Esophagus squamous epithelium (tissue), 5 donors: ENCODE measurements around the gene NFIL3. TPM values are rescaled to one million over a fixed set of nuclear protein-coding genes. Genes with fewer than 3 reads are reported as not detected.

ENCODE experiments used
- DNase-seq: peaks from one replicate; lab custom pipeline; 2025; lab: John Stamatoyannopoulos, UW
- H3K27ac ChIP-seq, 4 donors: fragments of 200-600 bp; sonication (generic); one replicate each; pipeline ENCODE4 v1.5.1; 2016 to 2019; ENCODE audit warnings: mild to moderate bottlenecking in 1 of 4
- H3K27me3 ChIP-seq, 4 donors: fragments of 200-600 bp; sonication (generic); 1 replicate in 3 of 4; 2 replicates in 1 of 4; pipeline versions ENCODE4 v1.5.1 to v1.6.0; 2017 to 2021; ENCODE audit warnings: antibody characterized with exemption in 1 of 4
- H3K36me3 ChIP-seq, 3 donors: fragments of 200-600 bp; sonication (generic); one replicate each; pipeline ENCODE4 v1.5.1; 2016 to 2019
- H3K4me1 ChIP-seq, 3 donors: fragments of 200-600 bp; sonication (generic); one replicate each; pipeline ENCODE4 v1.5.1; 2017 to 2019
- H3K4me3 ChIP-seq, 4 donors: fragments of 200-600 bp; sonication (generic); 1 replicate in 3 of 4; 2 replicates in 1 of 4; pipeline ENCODE4 v1.5.1; 2016 to 2019; ENCODE audit warnings: mild to moderate bottlenecking in 2 of 4, moderate library complexity in 1 of 4
- H3K9me3 ChIP-seq, 3 donors: fragments of 200-600 bp; sonication (generic); one replicate each; pipeline ENCODE4 v1.5.1; 2016 to 2019
- POLR2A ChIP-seq, 4 donors: fragments of 450-650 bp; IDR thresholded peaks; one replicate each; pipeline ENCODE4 v1.6.1; 2017; ENCODE audit warnings: antibody characterized with exemption in 4 of 4, mild to moderate bottlenecking in 4 of 4, moderate library complexity in 3 of 4
- WGBS, 2 donors: methylation state at CpG; one replicate each; pipeline ENCODE4 v1.1.5; 2018; 5-methylcytosine and 5-hydroxymethylcytosine counted together
- intact Hi-C: fragments of 100-400 bp; cut with DNase I; formaldehyde crosslinking; loops from one replicate; pipeline ENCODE4 v1.15.0; 2022
- total RNA-seq, 4 donors: library from RNA; depleted of rRNA; stranded (reverse); fragments of >200 nt; gene quantifications; one replicate each; pipeline ENCODE4 v1.1.0, GENCODE V29; 2016
- TF ChIP-seq, protein P1 (sequence below), 6 experiments: fragments of 450-650 bp in 4 of 6; fragments of 200-600 bp in 2 of 6; sonication (generic) in 2 of 6; IDR thresholded peaks; one replicate each; pipeline ENCODE4 v1.5.1; 2016 to 2019; ENCODE audit warnings: antibody characterized with exemption in 6 of 6, mild to moderate bottlenecking in 4 of 6, moderate library complexity in 4 of 6
- donor health status: DM: yes; HTN: yes; CAD: no.

The NFIL3 gene
- total RNA-seq, 4 donors from 2014 or later = 5.6 to 21.2 (median 16.3) TPM

DNA sequence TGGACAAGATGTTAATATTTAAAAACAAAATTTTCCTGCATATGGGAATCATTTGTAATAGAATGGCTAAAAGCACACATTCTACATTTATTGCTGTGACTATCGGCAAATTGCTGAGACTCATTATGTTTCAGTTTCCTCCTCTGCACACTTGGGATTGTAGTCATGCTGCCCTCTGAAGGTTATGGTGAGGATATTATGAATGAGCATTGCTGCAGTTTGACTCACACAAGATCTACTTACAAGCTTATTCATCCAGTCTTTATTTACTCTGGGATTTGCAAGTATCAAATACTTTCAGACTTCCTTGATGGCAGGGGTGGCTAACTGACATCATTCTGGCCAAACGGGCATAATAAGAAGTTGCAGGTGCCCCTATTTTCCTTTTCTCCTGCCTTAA, 9.5 kb upstream of the NFIL3 start:
- peaks cover 0 to 23% (median 7%) of the 10 kb centered on the region in 3 donors for H3K4me1 ChIP-seq
- no peak overlapping the region for H3K27ac ChIP-seq
- H3K27me3 ChIP-seq = peaks cover 0 to 25% (median 0%) of the 10 kb centered on the region in 4 donors
- no peak overlapping the region for H3K4me3 ChIP-seq
- 0 to 12% methylated on average over 2 of the region's 2 CpGs for WGBS, 2 donors
- H3K36me3 ChIP-seq = no peaks in the 10 kb centered on the region
- H3K9me3 ChIP-seq = no peaks in the 10 kb centered on the region
- intact Hi-C loops = loop anchor here (5.0 to 10.0 kb wide), 2 partner anchors 398 to 521 kb away; no protein-coding TSS in a partner anchor
- no peak for DNase-seq
- no peak for TF ChIP-seq POLR2A (IDR thresholded peaks at IDR 0.05)
- TF ChIP-seq, protein P1, sequence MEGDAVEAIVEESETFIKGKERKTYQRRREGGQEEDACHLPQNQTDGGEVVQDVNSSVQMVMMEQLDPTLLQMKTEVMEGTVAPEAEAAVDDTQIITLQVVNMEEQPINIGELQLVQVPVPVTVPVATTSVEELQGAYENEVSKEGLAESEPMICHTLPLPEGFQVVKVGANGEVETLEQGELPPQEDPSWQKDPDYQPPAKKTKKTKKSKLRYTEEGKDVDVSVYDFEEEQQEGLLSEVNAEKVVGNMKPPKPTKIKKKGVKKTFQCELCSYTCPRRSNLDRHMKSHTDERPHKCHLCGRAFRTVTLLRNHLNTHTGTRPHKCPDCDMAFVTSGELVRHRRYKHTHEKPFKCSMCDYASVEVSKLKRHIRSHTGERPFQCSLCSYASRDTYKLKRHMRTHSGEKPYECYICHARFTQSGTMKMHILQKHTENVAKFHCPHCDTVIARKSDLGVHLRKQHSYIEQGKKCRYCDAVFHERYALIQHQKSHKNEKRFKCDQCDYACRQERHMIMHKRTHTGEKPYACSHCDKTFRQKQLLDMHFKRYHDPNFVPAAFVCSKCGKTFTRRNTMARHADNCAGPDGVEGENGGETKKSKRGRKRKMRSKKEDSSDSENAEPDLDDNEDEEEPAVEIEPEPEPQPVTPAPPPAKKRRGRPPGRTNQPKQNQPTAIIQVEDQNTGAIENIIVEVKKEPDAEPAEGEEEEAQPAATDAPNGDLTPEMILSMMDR (IDR thresholded peaks at IDR 0.05) = peak; percentile 23 to 63 (median 48)

DNA sequence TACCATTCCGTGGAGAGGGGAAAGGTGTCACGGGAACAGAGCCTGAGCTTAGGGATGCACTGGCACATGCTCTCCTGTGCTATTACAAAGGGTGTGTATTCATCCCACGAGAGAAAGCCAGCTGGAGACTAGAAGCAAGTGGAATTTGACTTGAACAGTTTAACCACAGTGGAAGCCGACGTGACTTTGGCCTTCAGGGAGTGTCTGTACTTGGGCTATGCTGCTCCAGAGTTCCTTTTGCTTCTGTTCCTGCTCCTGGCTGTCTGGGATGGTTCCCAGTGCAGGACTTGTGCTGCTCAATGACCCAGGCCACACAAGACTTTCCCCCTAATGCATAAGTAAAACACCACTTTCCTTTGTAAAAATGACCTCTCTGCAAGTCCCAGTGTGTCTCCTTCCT, 7.9 kb upstream of the NFIL3 start:
- no peaks in the 10 kb centered on the region for H3K36me3 ChIP-seq
- no peak for DNase-seq
- TF ChIP-seq POLR2A (IDR thresholded peaks at IDR 0.05) = no peak
- TF ChIP-seq, protein P1 (IDR thresholded peaks at IDR 0.05) = no peak
- no peak overlapping the region for H3K4me3 ChIP-seq
- H3K27ac ChIP-seq = no peak overlapping the region
- H3K4me1 ChIP-seq = peaks cover 0 to 37% (median 14%) of the 10 kb centered on the region in 3 donors
- intact Hi-C loops = loop anchor here (5.0 to 10.0 kb wide), 2 partner anchors 397 to 519 kb away; no protein-coding TSS in a partner anchor
- WGBS, 2 donors = 74 to 87% methylated on average over 5 of the region's 5 CpGs
- peaks cover 0 to 17% (median 0%) of the 10 kb centered on the region in 4 donors for H3K27me3 ChIP-seq
- no peaks in the 10 kb centered on the region for H3K9me3 ChIP-seq

DNA sequence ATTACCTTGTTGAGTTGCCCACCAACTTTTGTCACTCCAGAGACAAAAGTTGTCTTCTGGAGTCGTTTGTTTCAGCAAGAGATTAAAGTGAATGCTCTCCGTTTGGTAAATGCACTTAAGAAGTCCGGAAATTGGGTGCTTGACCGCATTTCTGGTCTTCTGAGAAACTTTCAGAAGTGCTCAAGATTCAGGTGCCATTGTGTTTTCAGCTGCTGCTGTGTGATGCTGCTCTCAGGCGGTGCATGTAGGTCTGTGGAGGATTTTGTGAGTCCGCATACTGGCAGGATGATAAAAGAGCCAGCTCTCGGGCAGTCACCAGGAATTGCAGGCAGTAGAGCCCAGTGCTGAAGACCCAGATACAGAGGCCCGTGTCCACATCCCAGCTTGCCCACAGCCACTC, 5.9 kb upstream of the NFIL3 start:
- 87 to 90% methylated on average over 7 to 8 of the region's 8 CpGs for WGBS, 2 donors
- Histone ChIP-seq H3K9me3 (no peaks in the 10 kb centered on the region), H3K27me3 (peaks cover 0 to 5% (median 0%) of the 10 kb centered on the region in 4 donors), H3K4me1 (peaks cover 6 to 56% (median 19%) of the 10 kb centered on the region in 3 donors), H3K4me3 (no peak overlapping the region), H3K27ac (peak overlapping the region in 2 of 4 donors; percentile 57 to 59), H3K36me3 (no peaks in the 10 kb centered on the region)
- intact Hi-C loops = loop anchor here (5.0 kb wide), 1 partner anchor 232 kb away; no protein-coding TSS in a partner anchor
- no peak for DNase-seq
- TF ChIP-seq POLR2A (IDR thresholded peaks at IDR 0.05) = no peak
- TF ChIP-seq, protein P1 (IDR thresholded peaks at IDR 0.05) = no peak

DNA sequence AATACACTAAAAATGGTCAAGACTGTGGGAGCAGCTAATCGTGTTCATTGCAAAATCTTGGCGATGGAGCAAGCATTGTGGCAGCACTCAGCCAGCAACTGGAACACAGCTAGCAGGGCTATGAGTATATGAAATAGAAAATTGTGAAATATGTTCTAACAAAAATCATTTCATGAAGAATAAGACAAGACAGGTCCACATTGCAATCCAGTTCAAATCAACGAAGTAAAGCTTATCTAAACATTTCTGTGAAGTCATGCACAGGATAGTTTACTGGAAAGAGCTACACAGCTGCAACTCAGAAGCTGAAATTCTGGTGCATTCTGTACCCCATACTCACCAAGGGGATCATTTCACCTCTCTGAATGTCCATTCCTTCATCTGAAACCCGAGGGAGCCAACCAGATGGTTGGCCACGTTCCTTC, 5.3 kb upstream of the NFIL3 start:
- peaks cover 6 to 59% (median 19%) of the 10 kb centered on the region in 3 donors for H3K4me1 ChIP-seq
- H3K9me3 ChIP-seq = no peaks in the 10 kb centered on the region
- no peak overlapping the region for H3K4me3 ChIP-seq
- 28 to 50% methylated on average over 4 to 5 of the region's 5 CpGs for WGBS, 2 donors
- peaks cover 0 to under 1% (median 0%) of the 10 kb centered on the region in 4 donors for H3K27me3 ChIP-seq
- no peak for DNase-seq
- peak overlapping the region in 3 of 4 donors; percentile 43 to 65 (median 57) for H3K27ac ChIP-seq
- intact Hi-C loops = loop anchor here (5.0 kb wide), 1 partner anchor 232 kb away; no protein-coding TSS in a partner anchor
- no peaks in the 10 kb centered on the region for H3K36me3 ChIP-seq
- TF ChIP-seq, protein P1 (IDR thresholded peaks at IDR 0.05) = no peak
- no peak for TF ChIP-seq POLR2A (IDR thresholded peaks at IDR 0.05)

DNA sequence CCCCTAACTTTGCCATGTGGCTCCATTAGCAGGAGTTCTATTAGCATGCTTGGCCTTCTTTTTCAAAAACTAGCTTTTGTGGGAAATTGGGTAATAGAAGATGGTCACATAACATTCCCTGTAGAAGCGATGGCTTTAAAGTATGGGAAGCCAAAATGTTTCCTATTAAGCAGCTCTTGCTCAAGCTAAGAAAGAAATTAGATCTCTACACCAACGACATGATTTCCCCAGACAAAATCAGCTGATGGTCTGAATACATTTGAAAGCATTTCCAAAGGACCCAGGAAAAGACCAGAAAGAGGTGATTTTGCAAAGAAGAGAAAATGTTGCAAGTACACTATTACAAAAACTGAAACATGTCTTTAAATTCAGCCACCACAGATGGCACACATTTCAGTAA, 4.8 kb upstream of the NFIL3 start:
- Histone ChIP-seq H3K4me3 (no peak overlapping the region), H3K9me3 (no peaks in the 10 kb centered on the region), H3K36me3 (no peaks in the 10 kb centered on the region), H3K4me1 (peaks cover 6 to 56% (median 19%) of the 10 kb centered on the region in 3 donors), H3K27ac (peak overlapping the region; percentile 43 to 65 (median 54)), H3K27me3 (no peaks in the 10 kb centered on the region)
- no peak for DNase-seq
- intact Hi-C loops = loop anchor here (5.0 kb wide), 1 partner anchor 231 kb away; no protein-coding TSS in a partner anchor
- WGBS, 2 donors = 64 to 66% methylated on average over 2 of the region's 2 CpGs
- TF ChIP-seq, protein P1 (IDR thresholded peaks at IDR 0.05) = no peak
- TF ChIP-seq POLR2A (IDR thresholded peaks at IDR 0.05) = no peak
